ENCODE measurements around the gene HIRIP3. TPM values are rescaled to one million over a fixed set of nuclear protein-coding genes. Genes with fewer than 3 reads are reported as not detected.

Gene HIRIP3
- total and polyA plus RNA-seq, 2 of the 13 experiments (the other 11 are each of a cell fraction or from before 2014, with no cell fraction given), result 12.6 to 17.2 TPM

- TF ChIP-seq HNF1A (IDR thresholded peaks at IDR 0.05; ENCODE audit: low read depth) (no peak), HNF1A (CRISPR knock-in tag; IDR thresholded peaks at IDR 0.05; ENCODE audit: borderline replicate concordance) (no peak), SMYD3 (CRISPR knock-in tag; IDR thresholded peaks at IDR 0.05) (peak; percentile 57; the same call in 1 of the 2 replicates), CEBPZ (IDR thresholded peaks at IDR 0.05; ENCODE audit: low read length) (no peak), ZNF691 (CRISPR knock-in tag; IDR thresholded peaks at IDR 0.05; ENCODE audit: borderline replicate concordance, low read depth) (0 out of 2 replicates have a peak, but pooled peaks have one; percentile 43), IRX3 (CRISPR knock-in tag; IDR thresholded peaks at IDR 0.05; ENCODE audit: borderline replicate concordance, low read depth) (peak; percentile 33; the same call in 1 of the 2 replicates), ZIK1 (CRISPR knock-in tag; IDR thresholded peaks at IDR 0.05; ENCODE audit: borderline replicate concordance, low read depth) (no peak), ZNF101 (CRISPR knock-in tag; IDR thresholded peaks at IDR 0.05; ENCODE audit: borderline replicate concordance, low read depth) (peak; percentile 69; the same call in 1 of the 2 replicates), SP4 (CRISPR knock-in tag; IDR thresholded peaks at IDR 0.05) (no peak), STAT6 (CRISPR knock-in tag; IDR thresholded peaks at IDR 0.05; ENCODE audit: borderline replicate concordance) (no peak), FOXC1 (CRISPR knock-in tag; IDR thresholded peaks at IDR 0.05; ENCODE audit: borderline replicate concordance) (no peak), ISL2 (CRISPR knock-in tag; IDR thresholded peaks at IDR 0.05) (no peak), RNF2 (conservative IDR thresholded peaks at IDR 0.05; ENCODE audit: low read depth) (peak; percentile 77; the same call in 1 of the 2 replicates), NFKBIZ (CRISPR knock-in tag; IDR thresholded peaks at IDR 0.05) (no peak), KAT2B (IDR thresholded peaks at IDR 0.05; ENCODE audit: borderline replicate concordance, low read depth, low read length) (no peak), FOXA1 (IDR thresholded peaks at IDR 0.05) (no peak), FOXA1 (CRISPR knock-in tag; IDR thresholded peaks at IDR 0.05) (no peak), PHB2 (IDR thresholded peaks at IDR 0.05; ENCODE audit: partially characterized antibody) (no peak), ZSCAN12 (CRISPR knock-in tag; IDR thresholded peaks at IDR 0.05) (peak; percentile 80; the same call in 1 of the 2 replicates)
Observed at GRCh38 chr16:29995324-29995910, at the start of gene HIRIP3 (continued).

Data from HepG2 (cell line).